Ammon's horn (tissue), 1 donor: Measurements from ENCODE around the gene SRP14.
A peak's percentile ranks its signal among the peaks of the same experiment; 100 is the strongest.

ENCODE experiments used
- DNase-seq: peaks from one replicate; pipeline ENCODE4 v3.0.0-alpha.2; 2016; ENCODE audit warnings: low spot score

Gene SRP14

DNA sequence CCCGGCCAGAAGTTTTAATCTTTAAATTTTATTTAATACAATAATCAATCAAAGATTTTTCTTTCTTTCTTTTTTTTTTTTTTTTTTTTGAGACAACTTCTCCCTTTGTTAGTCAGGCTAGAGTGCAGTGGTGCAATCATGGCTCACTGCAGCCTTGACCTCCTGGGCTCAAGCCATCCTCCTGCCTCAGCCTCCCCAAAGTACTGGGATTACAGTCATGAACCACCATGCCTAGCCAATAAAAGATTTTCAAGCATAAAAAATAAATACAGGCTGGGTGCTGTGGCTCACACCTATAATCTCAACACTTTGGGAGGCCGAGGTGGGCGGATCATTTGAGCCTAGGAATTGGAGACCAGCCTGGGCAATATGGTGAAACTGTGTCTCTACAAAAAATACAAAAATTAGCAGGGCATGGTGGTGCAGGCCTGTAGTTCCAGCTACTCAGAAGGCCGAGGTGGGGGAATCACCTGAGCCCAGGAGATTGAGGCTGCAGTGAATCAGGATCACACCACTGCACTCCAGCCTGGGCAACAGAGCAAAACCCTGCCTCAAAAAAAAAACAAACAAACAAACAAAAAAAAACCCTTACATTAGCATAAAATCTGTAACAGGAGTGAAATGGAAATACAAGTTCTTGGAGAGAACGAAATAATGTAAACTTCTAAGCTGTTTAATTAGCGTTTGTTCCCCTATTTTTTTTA is 29.1 kb upstream of the SRP14 start:
- no peak for DNase-seq

DNA sequence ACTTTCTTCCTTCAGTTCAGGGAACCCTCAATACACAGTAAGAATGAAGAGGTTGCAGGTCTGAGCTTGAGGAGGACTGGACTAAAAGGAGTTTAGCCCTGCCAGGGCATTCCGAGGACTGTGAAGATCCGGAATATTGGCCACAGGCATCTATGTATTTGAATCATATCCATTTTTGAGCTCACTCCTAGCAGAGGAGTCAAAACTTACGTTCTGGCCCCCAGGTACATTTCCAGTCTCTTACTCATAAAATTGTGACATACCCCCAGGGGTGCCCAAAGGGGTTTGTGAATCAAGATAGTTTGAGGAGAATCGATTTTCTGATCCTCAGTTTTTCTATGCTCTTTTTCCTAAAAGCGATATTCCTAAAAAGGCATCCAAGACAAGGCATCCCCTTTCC is 27.6 kb upstream of the SRP14 start:
- DNase-seq: no peak

DNA sequence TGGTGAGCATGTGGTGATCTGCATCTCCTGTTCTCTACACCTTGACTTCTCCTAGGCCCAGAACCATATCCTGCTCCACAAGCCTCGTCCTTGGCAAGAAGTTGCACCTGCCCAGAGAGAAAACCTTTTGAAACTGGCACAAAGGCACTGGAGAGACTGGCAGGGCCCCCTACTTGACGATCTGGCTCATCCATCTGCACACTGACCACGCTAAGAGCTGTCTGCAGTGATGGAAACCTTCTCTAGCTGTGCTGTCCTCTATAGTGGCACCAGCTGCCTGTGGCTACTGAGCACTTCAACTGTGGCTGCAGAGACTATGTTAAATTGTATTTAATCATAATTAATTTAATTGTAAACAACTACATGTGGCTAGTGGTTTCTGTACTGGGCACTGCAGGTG is 26.2 kb upstream of the SRP14 start:
- DNase-seq: no peak

DNA sequence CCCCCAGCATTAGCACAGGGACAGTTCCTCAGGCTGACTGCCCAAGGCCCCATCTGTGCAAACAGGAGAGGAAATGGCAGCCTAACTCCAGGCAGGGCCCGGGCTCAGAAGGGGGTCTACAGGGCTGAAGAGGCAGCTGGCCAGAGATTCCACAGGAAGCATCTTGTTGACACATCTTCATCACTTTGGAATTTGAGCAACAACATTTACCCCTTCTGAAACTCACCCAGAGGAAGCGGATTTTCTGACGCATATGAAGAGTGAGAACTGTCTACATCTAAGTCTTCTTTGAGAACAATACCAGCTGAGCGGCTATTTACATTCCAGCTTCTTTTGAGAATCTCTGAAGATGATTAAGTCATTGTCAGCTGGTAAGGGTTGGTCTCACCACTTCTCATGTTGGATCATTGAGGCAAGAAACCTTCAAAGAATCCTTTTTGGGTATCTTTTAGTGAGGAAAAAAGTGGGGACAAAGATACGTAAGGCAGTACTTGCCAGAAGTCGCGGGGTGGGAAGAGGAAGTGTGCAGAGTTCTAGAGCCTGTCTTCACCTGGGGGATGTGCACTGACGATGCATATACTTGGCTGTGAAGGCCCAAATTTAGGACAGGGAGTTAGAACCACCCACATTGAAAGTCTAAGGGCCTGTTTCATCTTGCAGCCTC is 25.4 kb upstream of the SRP14 start:
- DNase-seq: no peak

DNA sequence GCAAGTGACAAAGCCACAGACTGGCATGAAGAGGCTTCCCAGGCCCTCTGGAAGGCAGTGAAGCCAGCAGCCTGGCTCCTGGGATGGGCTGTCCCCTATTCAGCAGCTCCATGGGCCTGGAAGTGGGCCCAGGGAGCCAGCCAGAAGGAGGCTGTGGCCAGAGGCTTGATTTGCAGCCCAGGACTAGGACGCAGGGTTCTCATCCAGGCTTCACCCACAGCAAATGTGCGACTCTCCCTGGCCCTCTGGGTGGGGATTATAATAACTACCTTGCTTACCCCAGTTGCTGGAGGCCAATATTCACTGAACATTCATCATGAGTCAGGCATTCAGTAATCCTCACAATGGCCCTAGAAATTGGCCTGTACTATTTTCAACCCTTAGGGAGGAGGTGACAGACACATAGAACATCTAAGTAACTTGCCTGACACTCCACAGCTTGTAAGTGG is 24.6 kb upstream of the SRP14 start:
- DNase-seq: peak; percentile 69

DNA sequence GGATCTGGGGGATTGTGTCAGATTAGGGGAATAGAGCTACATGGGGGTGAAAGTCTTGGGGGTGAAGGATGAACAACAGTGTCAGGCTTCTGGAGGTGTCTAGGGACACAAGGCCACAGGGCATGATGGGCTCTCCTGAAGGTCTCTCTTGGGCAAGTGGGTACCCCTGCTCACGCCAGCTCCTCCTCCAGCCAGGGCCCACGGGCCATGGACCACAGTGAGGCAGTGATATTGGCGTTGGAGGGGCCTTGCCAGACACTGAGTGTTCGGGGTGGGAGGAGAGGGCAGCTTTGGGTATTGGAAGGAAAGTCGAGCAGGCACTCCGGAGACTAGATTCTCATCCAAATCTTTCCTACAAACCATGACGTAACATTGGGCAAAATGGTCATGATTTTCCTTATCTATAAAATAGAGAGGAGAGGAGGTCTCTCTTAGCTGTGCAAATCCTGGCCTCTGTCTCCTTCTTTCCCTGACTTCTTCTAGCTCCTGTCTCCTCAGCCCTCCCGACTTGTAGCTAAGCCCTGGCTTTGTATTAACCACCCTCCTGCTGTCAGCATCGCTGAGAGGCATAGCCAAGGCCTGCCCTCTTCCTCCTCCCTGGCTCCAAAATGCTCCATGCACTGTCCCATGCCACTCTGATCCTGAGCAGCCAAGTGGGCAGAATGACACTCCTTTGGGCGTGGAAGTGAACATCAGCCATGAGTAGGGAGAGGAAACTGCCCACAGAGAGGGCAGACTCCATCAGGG is 24.0 kb upstream of the SRP14 start:
- DNase-seq: no peak

DNA sequence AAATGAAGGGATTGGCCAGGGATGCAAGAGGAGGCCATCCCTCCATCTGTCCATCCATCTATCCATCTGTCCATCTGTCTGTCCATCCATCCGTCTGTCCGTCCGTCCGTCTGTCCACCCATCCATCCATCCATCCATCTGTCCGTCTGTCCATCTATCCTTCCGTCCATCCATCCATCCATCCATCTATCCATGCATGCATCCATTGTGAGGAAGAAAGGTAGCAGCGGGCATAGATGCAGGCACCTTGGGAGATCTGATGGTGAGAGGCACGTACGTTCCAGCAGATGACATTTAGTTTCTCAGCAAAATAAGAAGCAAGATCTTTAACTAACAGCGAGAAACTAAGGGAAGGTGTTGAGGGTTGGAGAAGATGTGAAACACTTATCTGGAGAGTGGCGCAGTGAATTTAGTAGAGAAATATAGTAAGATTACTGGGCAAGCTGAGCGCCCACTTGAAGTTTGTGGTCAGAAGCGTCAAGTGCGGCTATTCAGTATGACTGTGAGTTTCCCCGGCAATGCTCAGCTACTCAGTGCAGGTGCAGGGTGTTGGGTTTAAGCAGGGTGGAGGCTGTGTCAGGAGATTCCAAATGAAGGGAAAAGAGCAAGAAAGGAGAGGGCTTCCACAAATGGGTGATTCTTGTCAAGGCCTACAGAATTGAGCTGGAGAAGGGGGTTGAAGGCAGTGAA is 22.4 kb upstream of the SRP14 start:
- no peak for DNase-seq

DNA sequence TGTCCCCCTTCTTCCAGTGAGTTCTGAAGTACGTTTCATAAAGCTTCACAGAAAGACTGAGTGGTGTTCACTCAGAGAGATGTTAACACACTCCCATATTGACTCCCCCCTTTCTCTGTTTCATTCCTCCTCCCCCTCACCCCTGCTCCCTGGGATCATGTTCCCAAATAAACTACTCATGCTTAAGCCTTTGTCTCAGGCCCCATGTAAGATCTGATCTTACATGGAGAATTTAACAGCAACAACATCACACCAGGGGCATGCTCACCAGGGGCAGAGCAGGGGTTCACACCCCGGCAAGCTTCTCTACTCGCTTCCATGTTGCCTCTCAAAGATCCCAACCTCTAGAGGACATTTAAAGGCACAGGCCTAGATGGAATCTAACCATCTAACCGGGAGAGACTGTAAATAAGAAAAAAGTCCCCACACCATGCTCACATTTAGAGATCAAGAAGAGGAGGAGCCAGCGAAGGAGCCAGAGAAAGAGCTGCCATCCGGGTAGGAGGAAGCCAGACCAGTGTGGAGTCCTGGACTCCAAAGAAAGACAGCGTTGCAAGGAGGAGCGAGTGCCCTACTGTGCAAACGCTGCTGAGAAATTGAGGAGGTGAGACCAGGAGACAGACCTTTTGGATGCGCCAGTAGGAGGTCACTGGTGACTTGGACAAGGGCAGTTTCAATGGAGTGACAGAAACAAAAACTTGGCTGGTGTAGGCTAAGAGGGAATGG is 21.4 kb upstream of the SRP14 start:
- no peak for DNase-seq

DNA sequence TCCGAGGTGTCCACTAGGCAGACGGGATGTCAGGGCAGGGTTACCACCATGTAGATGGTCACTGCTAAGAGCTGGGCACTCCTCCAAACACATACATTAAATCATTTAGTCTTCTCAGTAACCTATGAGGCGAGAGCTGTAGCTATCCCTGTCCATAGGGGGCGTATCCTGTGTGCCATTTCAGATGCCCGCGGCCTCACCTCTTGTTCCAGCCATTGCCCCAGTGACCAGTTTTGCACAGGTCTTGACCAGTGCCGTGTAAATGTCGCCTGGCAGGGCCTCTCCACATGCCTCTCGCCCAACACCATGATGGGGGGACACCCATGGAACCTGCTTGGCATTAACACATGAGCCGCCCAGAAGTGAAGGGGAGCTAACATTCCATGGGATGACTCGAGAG is 20.8 kb upstream of the SRP14 start:
- no peak for DNase-seq

DNA sequence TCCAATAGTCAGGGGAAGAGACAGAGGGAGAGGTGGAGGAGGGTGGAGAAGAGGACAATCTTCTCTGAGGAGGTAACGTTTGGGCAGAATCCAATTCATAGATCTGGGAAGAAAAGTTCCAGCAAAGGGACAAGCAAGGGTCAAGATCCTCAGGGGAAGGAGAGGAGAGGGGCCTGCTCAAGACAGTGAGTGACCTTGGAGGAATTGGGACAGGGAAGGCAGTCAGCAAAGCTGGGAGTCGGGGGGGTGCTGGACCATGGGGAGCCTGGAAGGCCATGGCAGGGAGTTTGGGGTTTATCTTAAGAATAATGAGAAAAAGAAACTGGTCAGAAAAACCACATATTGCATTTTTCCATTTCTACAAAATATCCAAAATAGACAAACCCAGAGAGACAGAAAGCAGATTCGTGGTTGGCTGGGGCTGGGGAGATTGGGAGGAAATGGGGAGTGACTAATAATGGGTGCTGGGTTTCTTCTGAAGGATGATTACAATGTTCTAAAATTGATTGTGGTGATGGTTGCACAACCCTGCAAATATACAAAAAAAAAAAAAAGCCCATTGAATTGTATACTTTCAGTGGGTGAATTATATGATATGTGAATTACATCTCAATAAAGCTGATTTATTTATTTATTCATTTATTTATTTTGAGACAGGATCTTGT is 19.6 kb upstream of the SRP14 start:
- no peak for DNase-seq

DNA sequence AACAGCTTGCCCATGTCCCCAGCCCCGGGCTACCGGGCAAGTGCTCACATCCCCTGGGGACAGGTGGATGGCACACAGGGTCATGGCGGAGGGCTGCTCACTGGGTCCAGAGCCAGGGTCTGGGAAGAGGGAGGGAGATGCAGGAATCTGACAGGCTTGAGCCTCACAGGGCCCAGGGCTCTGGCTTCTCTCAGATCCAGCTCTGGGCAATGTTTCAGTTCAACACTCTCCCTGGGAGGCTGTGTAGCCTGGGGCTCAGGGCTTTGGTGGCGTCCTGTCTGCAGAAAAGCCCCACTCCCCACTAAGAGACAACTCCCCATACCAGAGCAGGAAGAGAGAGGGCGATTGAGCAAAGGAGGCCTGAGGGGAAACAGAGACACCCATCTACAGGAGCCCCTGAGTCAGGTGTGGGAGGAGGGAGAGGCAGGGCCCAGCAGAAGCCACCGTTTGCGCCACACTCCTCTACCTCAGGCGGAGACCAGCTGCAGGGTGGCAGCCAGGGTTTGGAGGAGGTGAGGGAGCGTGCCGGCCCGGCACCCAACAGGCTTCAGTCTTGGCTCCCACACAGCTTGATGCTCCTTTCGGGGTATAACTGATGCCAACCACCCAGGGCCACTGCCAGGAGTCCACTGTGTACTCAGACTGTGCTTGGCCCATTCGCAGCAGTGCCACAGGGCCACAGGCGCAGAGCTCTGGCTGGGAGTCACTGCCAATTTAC is 16.8 kb upstream of the SRP14 start:
- DNase-seq: no peak

DNA sequence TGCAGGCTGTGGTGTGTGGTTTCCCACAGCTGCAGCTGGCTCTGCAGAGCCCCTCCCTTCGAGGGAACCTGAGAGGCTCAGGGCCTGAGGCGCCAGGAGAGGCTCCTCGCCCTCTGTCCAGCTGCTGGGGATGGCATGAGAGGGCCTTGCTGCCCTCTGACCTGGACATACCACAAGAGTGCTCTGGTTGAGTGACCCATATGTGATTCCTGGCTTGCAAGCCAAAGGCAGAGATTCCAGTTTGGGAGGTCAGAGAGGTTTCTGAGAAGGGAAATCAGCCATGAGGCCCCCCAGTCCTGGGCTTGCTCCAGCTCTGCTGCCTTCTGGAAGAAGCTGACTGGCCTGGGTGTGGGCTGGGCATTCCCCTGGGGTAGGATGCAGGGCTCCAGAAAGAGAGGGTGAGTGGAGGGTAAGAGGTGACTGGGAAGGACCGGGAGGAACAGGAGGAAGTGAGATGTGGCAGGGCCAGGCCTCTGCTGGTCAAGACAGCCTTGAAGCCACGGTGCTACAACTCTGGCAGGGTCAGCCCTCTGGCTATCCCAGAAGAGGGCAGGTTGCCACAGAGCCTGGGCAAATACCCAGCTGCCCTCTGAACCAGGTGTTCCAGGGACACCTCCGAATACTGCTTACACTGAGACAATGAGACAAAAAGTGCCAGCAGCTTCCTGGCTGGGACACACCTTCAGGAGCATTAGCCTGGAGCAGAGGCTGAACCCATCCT is 16.0 kb upstream of the SRP14 start:
- no peak for DNase-seq

DNA sequence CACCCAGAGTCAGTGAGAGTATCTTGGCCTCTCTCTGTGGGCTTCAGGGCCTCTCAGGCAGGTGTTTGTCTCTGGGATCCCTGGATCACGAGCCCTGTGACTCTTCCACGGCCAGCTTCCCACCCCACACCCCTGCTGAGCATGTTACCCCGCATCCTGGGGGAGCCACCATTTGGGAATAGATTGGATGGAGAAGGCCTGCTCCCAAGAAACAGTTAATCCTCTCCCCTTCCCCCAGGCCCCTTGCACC is 15.5 kb upstream of the SRP14 start:
- DNase-seq: no peak

DNA sequence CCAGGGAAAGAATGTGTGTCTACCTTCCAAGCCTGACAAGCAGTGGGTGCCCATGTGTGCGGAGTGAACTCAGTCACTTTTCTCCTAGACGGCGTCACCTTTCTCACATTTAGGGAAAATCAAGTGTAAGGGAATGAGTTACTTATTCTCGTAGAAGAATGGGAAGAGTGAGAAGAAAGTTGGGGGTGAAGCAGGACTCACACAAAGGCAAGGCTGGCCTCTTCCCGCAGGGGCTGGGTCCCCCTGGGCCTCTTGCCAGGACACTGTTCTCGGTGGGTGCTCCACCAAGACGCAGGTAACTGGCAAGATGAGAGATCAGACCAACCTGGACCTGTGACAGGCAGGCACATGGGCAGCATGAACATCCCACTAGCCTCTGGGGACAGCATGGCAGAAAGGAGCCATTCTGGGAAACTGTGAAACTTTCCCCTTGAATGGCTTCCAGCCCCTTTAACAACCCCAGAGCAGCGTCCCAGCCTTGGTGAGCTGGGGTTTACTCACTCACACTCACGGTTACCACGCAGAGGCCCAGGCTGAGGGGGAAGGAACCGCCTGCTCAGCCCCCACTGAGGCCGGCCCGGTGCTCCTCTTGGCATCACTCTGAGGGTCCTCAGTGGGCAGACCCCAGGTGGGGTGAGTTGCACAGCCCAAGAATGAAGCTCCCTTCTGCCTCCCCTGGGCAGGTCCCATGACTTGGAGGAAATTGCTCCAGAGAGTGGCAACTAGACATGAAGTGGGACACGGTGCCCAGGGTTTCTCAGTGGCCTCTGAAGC is 15.0 kb upstream of the SRP14 start:
- DNase-seq: no peak

DNA sequence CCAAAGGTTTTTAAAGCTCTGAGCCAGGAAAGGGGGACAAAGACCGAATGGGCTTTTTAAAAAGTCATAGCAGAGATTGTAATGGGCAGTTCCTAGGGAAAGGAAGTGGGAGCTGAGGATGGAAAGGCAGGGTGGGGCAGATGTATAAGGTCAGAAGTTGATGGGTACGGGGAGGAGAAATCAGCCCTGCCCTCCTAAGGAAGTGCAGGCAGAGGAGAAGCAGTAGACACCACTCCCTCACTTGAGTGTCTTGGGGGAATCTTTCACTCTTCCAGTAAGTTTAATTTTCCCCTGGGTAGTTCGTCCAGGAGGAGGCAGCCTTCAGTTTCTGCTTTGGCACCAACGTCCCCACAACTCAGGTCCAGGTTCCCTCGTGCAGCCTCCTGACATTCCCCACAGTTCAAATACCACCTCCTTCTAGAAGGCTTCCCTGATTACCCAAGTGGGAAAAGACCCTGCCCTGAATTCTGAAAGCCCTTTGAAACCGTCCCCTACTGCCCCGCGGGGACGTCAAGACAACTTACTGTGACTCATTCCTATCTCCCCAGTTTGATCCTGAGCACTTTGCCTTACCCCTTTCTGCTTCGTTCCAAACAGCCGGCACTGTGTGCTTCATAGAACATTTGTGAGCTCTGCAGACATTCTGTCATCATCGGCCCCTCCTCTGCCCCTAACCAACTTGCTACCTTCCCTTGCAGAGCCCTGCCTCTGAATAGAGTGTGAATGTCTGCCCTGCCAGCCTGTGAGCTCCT is 14.3 kb upstream of the SRP14 start:
- DNase-seq: no peak

DNA sequence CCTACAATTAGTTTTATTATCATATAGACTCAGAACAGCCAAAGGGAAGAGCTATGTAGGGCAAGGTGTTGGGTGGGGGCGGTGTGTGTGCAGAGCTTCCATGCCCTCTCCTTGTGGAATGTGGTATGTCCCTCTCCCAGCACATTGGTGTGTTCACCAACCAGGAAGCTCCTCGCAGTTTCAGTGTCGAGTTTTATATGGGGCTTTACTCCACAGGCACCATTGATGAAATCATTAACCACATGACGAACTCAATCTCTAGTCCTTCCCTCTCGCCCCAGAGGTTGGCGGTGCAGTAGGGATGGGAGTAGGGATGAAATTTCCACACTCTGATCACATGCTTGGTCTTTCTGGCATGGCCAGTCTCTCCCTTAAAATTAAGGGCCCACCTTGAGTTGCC is 13.6 kb upstream of the SRP14 start:
- no peak for DNase-seq

DNA sequence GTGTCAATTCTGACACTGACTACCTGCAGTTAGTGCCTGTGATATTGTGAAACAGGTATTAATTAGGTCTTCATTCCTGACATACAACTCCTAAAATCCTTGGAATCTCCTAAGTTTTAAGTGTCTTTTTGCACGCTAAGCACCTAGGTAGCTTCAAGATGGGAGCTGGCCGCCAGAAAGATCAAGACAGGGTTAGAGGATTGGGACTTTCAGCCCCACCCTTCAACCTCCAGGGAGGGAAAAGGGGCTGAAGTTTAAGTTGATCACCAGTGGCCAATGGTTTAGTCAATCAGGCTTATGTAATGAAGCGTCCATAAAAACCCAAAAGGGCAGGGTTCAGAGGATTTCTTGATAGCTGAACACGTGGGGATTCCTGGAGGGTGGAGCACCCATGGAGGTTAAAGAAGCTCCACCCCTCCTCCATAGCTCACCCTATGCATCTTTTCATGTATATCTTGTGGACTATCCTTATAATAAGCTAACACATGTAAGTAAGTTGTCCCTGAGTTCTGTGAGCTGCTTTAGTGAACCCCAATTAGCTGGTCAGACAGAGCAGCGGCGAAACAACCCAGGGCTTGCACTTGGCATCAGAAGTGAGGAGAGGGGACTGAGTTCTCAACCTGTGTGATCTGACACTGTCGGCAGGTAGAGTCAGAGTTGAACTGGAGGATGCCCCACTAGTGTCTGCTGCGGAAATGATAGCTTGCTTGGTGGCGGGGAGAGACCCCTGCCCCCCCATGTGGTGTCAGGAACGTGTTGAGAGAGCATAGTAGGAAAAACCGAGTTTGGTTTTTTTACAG is 12.8 kb upstream of the SRP14 start:
- no peak for DNase-seq
